Ramos (cell line): ENCODE results near the gene EIF4ENIF1.
"Not testable (repeated sequence)": the region's sequence is repeated elsewhere in the genome, so short reads cannot be mapped to it uniquely, and the experiment has no call there.

Experiments used
- in situ Hi-C: fragments of 300-500 bp; cut with MboI; formaldehyde crosslinking; loops from one replicate; pipeline ENCODE4 v1.14.3; 2022; ENCODE audit warnings: low sequenced_read_pairs; ENCODE audit not compliant: unreplicated experiment

The EIF4ENIF1 gene

DNA sequence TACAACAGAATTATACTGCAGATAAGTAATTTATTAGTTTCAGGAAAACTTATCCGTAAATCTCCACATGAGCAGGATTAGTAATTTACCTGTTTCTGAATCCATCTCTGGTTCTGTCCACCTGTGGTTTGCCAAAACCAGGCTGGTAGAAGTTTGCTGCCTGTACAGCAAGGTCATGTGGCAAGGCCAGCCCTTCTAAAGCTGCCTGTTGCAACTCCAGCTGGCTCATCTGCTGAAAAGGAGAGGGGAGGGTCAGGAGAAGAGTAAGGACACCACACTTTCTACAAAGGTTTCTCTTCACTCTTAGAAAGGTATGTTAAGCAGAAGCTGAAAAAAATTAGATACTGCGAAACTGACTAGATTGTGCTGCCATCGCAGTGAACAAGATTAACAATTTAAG, 42.3 kb downstream of the EIF4ENIF1 start:
- in situ Hi-C loops: no loop called here

DNA sequence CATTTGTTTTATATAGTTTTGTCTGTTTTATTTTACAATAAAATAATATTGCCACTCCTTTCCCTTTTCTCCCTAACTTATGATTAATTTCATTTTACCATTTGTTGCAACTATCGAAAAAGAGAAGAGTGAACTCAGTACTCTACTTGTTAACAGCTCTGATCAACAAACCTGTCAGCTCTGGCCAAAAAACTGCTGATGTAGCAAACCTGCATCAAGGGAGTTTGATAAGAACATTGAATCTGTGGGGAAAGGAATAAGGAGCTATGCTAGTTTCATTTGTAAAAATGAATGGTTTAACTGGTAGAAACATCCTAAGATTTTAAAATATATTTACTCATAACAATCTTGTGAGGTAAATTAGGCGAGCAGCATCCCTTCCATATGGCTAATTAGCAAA, 42.9 kb downstream of the EIF4ENIF1 start:
- in situ Hi-C loops: no loop called here

DNA sequence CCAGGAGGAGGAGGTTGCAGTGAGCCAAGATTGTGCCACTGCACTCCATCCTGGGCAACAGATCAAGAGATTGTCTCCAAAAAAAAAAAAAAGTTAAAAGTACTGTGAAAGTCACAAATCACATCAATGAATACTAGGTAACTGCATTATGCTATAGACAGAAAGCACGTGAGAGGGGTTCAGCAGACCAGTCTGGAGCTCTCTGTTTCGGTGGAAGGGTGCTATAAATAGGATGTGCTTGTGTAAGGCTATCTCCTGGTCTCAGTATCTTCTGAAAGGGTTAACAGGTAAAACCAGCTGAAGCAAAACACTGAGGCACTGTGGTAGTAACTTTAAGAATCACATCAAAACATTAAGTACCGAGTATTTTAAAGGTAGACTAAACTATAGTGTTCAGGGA, 43.4 kb downstream of the EIF4ENIF1 start:
- in situ Hi-C loops: no loop called here

DNA sequence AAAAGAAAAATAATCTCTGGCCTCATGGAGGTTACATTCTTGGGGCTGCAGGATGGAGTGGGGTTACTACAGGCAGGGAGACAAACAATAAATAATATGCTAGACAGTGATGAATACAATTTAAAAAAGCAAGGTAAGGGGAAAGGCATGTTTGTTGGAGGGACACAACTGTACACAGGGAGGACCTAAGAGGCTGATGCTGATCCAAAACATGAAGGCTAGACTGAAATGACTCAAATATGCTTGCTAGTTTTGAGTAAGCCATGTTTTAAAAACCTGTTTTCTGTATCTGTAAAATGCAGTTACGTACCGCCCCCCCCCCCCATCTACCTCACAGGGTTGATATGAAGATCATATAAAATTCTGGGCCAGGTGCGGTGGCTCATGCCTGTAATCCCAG, 44.0 kb downstream of the EIF4ENIF1 start:
- in situ Hi-C loops: no loop called here

DNA sequence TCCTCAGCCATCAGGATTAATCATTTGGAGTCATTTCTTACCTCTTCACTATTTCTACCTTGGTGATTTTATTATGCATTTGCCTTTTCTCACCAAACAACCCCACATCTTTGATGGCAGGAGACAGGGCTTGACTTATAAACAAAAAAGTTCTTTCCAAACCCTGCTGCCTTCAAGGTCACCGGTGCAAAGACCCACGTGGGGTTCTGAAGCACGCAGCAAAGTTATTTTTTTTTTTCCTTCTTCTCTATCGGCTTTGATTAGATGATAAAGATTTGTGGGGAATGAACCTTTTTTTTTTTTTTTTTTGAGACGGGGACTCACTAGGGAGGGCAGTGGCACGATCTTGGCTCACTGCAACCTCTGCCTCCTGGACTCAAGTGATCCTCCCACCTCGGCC, 46.1 kb downstream of the EIF4ENIF1 start:
- in situ Hi-C loops: no loop called here

DNA sequence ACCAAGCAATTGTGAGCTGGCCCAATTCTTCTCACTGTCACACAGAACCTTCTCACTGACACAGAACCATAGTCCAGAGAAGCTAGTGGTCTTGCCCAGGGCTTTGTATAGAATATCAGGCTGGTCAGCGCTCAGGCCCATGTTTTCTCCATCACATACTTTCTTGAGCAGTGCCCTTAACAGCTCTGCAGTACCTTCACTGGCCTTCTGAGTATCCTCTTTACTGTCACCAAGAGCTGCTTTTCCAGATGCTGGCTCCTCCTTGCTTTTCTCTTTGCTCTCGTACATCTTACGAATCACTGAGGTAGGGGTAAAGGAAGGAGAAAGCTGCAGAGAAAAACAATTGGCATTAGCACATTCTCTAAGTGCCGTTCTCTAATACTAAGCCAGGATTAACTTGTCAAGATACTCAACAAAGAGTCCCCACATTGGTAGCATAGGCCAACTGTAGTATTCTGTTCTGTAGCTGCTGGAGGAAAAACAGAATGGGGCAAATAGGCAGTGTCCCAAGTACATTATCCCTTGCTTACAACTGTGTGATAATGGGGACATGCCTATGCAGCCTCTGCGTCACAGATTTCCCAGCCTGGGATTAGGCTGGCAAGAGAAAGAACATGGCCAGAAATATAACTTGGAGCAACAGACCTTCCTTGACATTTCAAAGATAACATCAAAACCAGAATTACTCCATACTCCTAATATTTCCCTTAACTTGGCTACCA, 46.7 kb downstream of the EIF4ENIF1 start:
- in situ Hi-C loops: no loop called here

DNA sequence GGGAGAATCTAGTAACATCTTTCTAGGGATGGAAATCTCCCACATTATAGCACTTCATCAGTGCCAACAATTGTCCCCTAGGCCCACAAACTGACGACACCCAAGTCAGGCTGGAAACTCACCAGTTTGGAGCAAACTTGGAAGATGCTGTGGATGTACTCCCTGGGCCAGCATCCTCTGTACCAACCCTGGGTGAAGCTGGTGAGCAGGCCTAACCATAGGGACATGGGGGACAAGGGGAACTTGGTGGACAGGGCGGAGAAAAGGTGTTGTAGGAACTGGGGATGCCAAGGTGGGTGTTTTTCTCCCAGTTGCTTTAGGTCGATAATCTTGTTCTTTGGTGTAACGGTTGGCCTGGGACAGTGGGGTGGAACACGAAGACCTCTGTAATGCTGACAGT, 48.0 kb downstream of the EIF4ENIF1 start:
- in situ Hi-C loops: no loop called here

DNA sequence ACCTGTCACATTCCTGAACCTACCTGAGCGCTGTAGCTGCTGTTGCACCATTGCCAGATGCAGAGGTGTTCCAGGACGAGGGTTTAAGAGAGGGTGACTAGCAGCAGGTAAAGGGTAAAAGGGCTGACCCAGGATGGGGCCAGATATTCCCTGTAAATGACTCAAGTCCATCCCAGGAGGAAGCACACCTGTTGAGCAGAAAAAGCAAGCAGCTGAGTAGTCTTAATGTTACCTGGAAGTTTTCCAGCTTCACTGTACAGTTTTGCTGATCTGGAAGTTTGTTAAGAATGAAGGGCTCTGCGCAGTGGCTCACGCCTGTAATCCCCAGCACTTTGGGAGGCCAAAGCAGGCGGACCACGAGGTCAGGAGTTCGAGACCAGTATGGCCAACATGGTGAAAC, 49.0 kb downstream of the EIF4ENIF1 start:
- in situ Hi-C loops: no loop called here

DNA sequence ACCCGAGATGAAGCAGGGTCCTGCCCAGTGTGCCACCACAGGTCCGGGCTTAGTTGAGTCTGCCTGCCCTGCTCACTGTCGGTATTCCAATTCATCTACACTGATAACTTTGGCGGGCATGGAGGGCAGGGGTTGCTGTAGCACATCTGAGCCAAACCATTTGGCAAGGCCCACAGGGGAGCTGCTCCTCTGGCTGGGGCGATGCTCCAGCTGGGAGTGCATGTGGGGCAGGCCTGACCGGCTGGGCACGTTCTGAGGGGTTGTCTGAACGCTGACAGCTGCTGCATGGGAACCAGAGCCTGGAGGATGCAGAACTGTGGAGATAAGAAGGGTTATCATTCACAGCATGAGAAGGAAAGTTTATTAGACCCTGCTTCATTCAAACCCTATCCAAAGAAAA, 49.8 kb downstream of the EIF4ENIF1 start:
- in situ Hi-C loops: no loop called here

DNA sequence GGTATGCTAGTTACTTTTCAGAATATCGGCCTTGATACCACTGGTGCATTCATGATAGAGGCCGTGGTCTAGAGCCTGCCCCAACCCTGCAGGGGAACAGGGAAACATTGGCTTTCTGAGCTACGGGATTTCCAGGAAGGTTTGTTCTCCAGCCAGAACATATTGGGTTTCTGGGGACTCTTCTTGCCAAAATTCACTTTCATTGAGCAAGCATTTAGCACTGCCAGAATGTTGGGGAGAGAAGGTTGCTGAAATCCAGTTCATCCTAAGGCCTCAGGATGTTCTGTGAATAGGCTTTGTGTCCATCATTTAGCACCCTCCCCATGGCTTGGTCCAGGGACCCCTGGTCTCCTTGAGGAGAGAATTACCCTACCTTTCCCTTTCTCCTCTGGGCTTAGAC, 53.5 kb downstream of the EIF4ENIF1 start:
- in situ Hi-C loops: no loop called here

DNA sequence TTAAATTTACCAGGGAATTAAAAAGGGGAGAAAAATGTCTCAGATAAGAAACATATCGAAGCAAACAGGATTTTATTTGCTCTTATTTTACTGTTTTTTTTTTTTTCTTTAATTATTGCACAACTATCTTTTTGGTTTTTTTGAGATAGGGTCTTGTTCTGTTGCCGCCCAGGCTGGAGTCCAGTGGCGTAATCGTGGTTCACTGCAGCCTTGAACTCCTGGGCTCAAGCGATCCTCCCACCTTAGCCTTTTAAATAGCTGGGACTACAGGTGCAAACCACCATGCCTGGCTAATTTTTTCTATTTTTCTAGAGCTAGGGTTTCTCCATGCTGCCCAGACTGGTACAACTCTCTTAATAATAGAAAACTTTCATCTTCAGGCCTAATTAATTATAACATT, 57.7 kb downstream of the EIF4ENIF1 start:
- in situ Hi-C loops: no loop called here

DNA sequence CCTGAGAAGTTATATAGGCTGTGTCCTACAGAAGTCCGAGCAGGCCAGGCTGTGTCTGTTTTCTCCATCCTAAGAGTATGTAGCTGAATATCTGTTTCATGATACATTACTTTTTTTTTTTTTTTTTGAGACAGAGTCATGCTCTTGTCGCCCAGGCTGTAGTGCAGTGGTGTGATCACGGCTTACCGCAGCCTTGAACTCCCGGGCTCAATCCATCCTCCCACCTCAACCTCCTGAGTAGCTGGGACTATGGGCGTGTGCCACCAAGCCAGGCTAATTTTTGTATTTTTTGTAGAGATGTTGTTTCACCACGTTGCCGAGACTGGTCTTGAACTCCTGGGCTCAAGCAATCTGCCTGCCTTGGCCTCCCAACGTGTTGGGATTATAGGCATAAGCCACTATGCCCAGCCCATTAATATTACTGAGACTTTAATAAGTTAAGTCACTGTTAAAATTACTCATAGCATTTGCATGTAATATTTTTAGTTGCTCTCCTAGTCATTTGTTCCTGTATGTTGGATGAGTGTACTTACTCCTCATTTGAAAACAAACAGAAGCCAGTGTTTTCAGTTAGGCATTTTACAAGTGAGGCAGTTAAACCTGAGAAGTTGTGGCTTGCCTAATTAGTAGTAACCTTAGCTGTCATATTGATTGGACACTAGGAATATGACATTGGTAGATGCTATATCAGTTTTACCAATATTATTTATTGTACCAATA, 64.2 kb downstream of the EIF4ENIF1 start:
- in situ Hi-C loops: no loop called here

DNA sequence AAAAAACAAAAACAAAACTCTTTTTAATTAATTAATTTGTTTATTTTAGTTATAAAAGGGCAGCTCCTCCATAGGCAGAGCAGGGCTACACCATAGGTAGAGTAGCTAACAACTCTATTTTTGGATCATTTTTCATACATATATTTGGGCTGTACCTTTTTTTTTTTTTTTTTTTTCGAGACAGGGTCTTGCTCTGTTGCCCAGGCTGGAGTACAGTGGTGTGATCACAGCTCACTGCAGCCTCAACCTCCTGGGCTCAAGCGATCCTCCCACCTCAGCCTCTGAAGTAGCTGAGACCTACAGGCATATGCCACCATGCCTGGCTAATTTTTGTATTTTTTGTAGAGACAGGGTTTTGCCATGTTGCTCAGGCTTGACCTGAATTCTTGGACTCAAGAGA, 87.3 kb downstream of the EIF4ENIF1 start:
- in situ Hi-C loops: not testable (repeated sequence)

DNA sequence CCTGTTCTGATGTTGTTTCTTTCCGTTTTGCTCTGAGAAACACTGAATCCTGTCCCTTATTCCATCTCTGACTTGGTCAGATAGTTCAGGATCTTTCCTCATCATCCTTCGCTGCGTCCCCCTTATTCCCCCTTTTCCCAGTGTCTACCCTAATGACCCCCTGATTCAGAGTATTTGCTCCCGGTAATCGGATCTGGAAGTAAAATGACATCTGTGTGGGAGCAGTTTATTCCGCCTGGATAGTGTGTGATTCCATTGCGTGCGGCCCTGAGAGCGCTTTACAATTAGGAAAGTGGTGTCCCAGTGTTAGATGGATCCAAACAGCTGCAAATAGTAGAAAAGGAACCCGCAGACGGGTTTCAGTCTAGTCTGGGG, 89.6 kb downstream of the EIF4ENIF1 start:
- in situ Hi-C loops: no loop called here

DNA sequence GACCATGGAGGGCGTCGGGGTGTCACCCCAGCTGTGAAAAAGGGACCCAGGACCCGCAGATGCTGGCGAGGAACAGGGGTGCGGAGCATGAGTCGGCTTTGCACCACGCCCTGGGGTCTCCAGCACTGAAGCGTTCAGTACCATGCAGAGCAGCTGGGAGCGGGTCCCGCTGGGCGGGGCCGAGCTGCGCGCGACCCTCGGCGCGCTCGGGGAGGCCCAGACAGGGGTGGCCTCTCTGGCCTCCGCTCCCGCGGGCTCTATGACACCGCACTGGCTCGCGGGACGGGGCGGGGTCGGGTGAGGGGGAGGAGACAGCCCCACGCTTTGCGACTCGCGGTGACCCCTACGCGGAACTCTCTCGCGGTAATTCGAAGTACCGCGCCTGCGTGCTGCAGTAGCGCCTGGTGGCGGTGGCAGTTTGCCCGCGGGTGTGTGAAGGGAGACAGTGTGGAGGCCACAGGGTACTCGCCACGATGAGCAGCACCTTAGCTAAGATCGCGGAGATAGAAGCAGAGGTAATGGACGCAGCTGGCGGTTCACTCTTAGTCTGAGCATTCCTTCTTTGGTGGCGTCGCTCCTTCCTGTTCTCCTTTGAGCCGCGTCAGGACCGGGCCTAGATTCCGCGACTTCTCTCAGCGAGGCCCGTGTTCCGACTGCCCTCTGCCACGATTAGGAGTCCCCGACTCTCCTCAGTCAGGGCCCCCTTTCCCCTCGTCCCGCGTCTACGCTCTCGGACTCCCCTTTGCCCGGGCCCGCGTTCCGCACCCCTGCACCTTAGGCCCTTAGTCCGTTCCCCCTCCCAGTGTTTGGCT, 90.2 kb downstream of the EIF4ENIF1 start, which contains the start of gene DRG1:
TSS of gene DRG1 (plus strand) at position 394 of the 812 bp plus-strand sequence. CDS start at position 474, 80 bp downstream.
- in situ Hi-C loops: no loop called here

DNA sequence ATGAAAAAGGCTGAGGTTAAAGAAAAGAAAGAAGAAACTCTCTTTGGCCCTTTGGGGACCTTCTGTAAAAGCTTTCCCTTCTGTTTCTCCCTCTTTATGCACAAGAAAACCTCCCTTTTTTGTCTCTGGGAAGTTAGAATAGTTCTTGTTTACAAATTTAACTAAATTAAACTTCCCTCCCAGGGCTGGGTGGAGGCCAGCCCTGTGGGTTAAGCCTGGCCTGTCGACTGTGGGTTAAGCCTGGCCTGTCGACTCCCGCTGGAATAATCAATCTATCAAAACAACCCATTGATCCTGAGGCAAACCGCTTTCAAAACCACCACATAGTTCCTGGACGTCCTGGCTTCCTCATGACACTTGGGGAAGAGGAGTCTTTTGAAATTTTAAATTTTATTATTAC, 91.4 kb downstream of the EIF4ENIF1 start:
- in situ Hi-C loops: no loop called here

DNA sequence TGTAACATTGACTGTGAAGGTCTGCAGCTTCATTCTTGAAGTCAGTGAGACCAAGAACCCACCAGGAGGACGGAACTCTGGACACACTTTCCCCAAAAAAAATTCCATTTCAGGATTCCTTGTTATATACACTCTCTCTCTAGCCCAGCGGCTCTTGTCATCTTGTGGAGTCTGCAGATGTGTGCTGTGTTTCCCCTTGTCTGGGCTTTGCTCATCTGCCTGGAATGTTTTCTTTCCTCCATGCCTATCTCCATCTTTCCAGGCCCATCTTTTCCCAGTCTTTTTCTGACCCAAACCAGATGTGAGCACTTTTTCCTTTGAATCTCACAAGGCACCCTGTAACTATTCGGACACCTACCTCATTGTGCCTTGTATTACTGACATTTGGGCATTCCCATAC, 95.3 kb downstream of the EIF4ENIF1 start:
- in situ Hi-C loops: no loop called here

DNA sequence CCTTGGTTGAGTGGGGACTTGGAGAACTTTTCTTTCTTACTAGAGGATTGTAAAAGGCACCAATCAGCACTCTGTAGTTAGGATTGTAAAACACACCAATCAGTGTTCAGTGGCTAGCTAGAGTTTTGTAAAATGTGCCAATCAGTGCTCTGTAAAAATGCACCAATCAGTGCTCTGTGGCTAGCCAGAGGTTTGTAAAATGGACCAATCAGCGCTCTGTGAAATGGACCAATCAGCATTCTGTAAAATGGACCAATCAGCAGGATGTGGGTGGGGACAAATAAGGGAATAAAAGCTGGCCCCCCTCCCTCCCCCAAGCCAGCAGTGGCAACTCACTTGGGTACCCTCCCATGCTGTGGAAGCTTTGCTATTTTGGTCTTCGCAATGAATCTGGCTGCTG, 95.7 kb downstream of the EIF4ENIF1 start:
- in situ Hi-C loops: no loop called here
